ENCODE measurements around the gene ELK1. TPM values are rescaled to one million over a fixed set of nuclear protein-coding genes. Genes with fewer than 3 reads are reported as not detected.
"Not testable (repeated sequence)": the region's sequence is repeated elsewhere in the genome, so short reads cannot be mapped to it uniquely, and the experiment has no call there.

ELK1 gene
- total RNA-seq, 6 experiments from 2014 or later = 42.8 to 49.1 (median 45.7) TPM

GRCh38 chrX:47683184-47683828 is 32.9 kb upstream of the ELK1 start:
- DNase-seq = no peak
- H3K27me3 Mint-ChIP-seq (ENCODE audit: insufficient read depth) = peaks cover 6% of the 10 kb centered on the region
- no peaks in the 10 kb centered on the region for H3K9me3 Mint-ChIP-seq
- H3K4me1 Mint-ChIP-seq (ENCODE audit: low read depth) = no peaks in the 10 kb centered on the region
- H3K4me3 Mint-ChIP-seq = no peak overlapping the region
- H3K36me3 Mint-ChIP-seq (ENCODE audit: low read depth) = no peaks in the 10 kb centered on the region
- no peak overlapping the region for H3K27ac Mint-ChIP-seq
- no peak for TF ChIP-seq CTCF (IDR thresholded peaks at IDR 0.05)

GRCh38 chrX:47675959-47676859 is 25.8 kb upstream of the ELK1 start:
- H3K4me1 Mint-ChIP-seq (ENCODE audit: low read depth); H3K36me3 Mint-ChIP-seq (ENCODE audit: low read depth); H3K9me3 Mint-ChIP-seq; DNase-seq; H3K27ac Mint-ChIP-seq; H3K27me3 Mint-ChIP-seq (ENCODE audit: insufficient read depth); H3K4me3 Mint-ChIP-seq: not testable (repeated sequence)

GRCh38 chrX:47674776-47675175 is 24.4 kb upstream of the ELK1 start:
- Mint-ChIP-seq H3K27ac (no peak overlapping the region), H3K9me3 (no peaks in the 10 kb centered on the region), H3K4me3 (no peak overlapping the region), H3K4me1 (ENCODE audit: low read depth) (no peaks in the 10 kb centered on the region), H3K36me3 (ENCODE audit: low read depth) (no peaks in the 10 kb centered on the region), H3K27me3 (ENCODE audit: insufficient read depth) (peaks cover 3% of the 10 kb centered on the region; the same call in 1 of the 2 replicates)
- DNase-seq = no peak
- TF ChIP-seq CTCF (IDR thresholded peaks at IDR 0.05) = no peak

GRCh38 chrX:47665797-47666196 is 15.4 kb upstream of the ELK1 start:
- H3K9me3 Mint-ChIP-seq; H3K27ac Mint-ChIP-seq; H3K36me3 Mint-ChIP-seq (ENCODE audit: low read depth); DNase-seq; H3K27me3 Mint-ChIP-seq (ENCODE audit: insufficient read depth); H3K4me3 Mint-ChIP-seq: not testable (repeated sequence)
- H3K4me1 Mint-ChIP-seq (ENCODE audit: low read depth) = peaks cover 26% of the 10 kb centered on the region

GRCh38 chrX:47664737-47665136 is 14.4 kb upstream of the ELK1 start:
- no peak for TF ChIP-seq CTCF (IDR thresholded peaks at IDR 0.05)
- Mint-ChIP-seq H3K4me1 (ENCODE audit: low read depth) (peaks cover 26% of the 10 kb centered on the region), H3K9me3 (no peaks in the 10 kb centered on the region), H3K27me3 (ENCODE audit: insufficient read depth) (no peaks in the 10 kb centered on the region; the same call in 1 of the 2 replicates), H3K4me3 (no peak overlapping the region), H3K36me3 (ENCODE audit: low read depth) (peaks cover 5% of the 10 kb centered on the region; the same call in 1 of the 2 replicates), H3K27ac (peak overlapping the region; percentile 1; the same call in 1 of the 2 replicates)
- no peak for DNase-seq

- H3K27me3 Mint-ChIP-seq (ENCODE audit: insufficient read depth) = no peaks in the 10 kb centered on the region; the same call in 1 of the 2 replicates
- TF ChIP-seq CTCF (IDR thresholded peaks at IDR 0.05) = no peak
- peaks cover 32% of the 10 kb centered on the region for H3K4me1 Mint-ChIP-seq (ENCODE audit: low read depth)
- H3K9me3 Mint-ChIP-seq = no peaks in the 10 kb centered on the region
- H3K4me3 Mint-ChIP-seq = peak overlapping the region; percentile 73
- peak overlapping the region; percentile 96 for H3K27ac Mint-ChIP-seq
- H3K36me3 Mint-ChIP-seq (ENCODE audit: low read depth) = peaks cover 10% of the 10 kb centered on the region; the same call in 1 of the 2 replicates
- peak; percentile 94 for DNase-seq
These were observed 11.8 kb upstream of the ELK1 start for GRCh38 chrX:47662144-47662657.
